ENCODE measurements around the gene EFNA3.
"Not testable (repeated sequence)": the region's sequence is repeated elsewhere in the genome, so short reads cannot be mapped to it uniquely, and the experiment has no call there.

EFNA3 gene

GRCh38 chr1:155110826-155111225 is 32.2 kb downstream of the EFNA3 start:
- DNase-seq (ENCODE audit: low read depth), result no peak

GRCh38 chr1:155113450-155113980 is 34.9 kb downstream of the EFNA3 start:
- no peak for DNase-seq (ENCODE audit: low read depth)

GRCh38 chr1:155116113-155116764 is 37.6 kb downstream of the EFNA3 start:
- DNase-seq (ENCODE audit: low read depth), result no peak

GRCh38 chr1:155117610-155118009 is 39.0 kb downstream of the EFNA3 start:
- no peak for DNase-seq (ENCODE audit: low read depth)

GRCh38 chr1:155118090-155118489 is 39.5 kb downstream of the EFNA3 start:
- DNase-seq (ENCODE audit: low read depth), result not testable (repeated sequence)

- no peak for DNase-seq (ENCODE audit: low read depth)
Observed at GRCh38 chr1:155120253-155120652, 41.6 kb downstream of the EFNA3 start.

- DNase-seq (ENCODE audit: low read depth), result no peak
Observed at GRCh38 chr1:155121249-155121648, 42.6 kb downstream of the EFNA3 start.

GRCh38 chr1:155122308-155122707 is 43.7 kb downstream of the EFNA3 start:
- no peak for DNase-seq (ENCODE audit: low read depth)

- DNase-seq (ENCODE audit: low read depth), result no peak
Observed at GRCh38 chr1:155123801-155124200, 45.2 kb downstream of the EFNA3 start.

- DNase-seq (ENCODE audit: low read depth), result no peak
Observed at GRCh38 chr1:155124503-155125463, 46.1 kb downstream of the EFNA3 start.

- DNase-seq (ENCODE audit: low read depth), result no peak
Observed at GRCh38 chr1:155125511-155125945, 46.9 kb downstream of the EFNA3 start.

GRCh38 chr1:155125946-155126555 is 47.4 kb downstream of the EFNA3 start:
- DNase-seq (ENCODE audit: low read depth), result no peak

- peak; percentile 23 for DNase-seq (ENCODE audit: low read depth)
Observed at GRCh38 chr1:155126556-155127104, 48.0 kb downstream of the EFNA3 start.

- peak; percentile 24 for DNase-seq (ENCODE audit: low read depth)
Observed at GRCh38 chr1:155127105-155127966, 48.7 kb downstream of the EFNA3 start, which contains the start of gene EFNA1. EFNA1 (plus strand) TSS chr1:155127876; CDS start chr1:155127978, 102 bp downstream.

GRCh38 chr1:155127967-155128754 is 49.5 kb downstream of the EFNA3 start:
- no peak for DNase-seq (ENCODE audit: low read depth)

GRCh38 chr1:155128755-155129473 is 50.3 kb downstream of the EFNA3 start:
- DNase-seq (ENCODE audit: low read depth), result no peak

- no peak for DNase-seq (ENCODE audit: low read depth)
Observed at GRCh38 chr1:155130272-155131006, 51.8 kb downstream of the EFNA3 start.

- no peak for DNase-seq (ENCODE audit: low read depth)
Observed at GRCh38 chr1:155131285-155131684, 52.6 kb downstream of the EFNA3 start.

GRCh38 chr1:155131856-155132255 is 53.2 kb downstream of the EFNA3 start:
- no peak for DNase-seq (ENCODE audit: low read depth)

All from stimulated activated CD4-positive, alpha-beta T cell treated with anti-CD3 and anti-CD28 coated beads, Interleukin-2, amount 100 ng/mL, for 4 hours (primary cell).